Dermis microvascular lymphatic vessel endothelial cell (primary cell): ENCODE data around the gene ELMOD3. TPM values are rescaled to one million over a fixed set of nuclear protein-coding genes. Genes with fewer than 3 reads are reported as not detected.
"Not testable (repeated sequence)": the region's sequence is repeated elsewhere in the genome, so short reads cannot be mapped to it uniquely, and the experiment has no call there.

Source experiments
- DNase-seq, 2 donors: peaks; one replicate each; pipeline versions ENCODE4 v3.0.0 to v3.0.0-alpha.2; 2010; ENCODE audit warnings: low read depth in 2 of 2
- total RNA-seq: library from RNA; depleted of rRNA; stranded (reverse); fragments of >200 nt; gene quantifications from 2 replicates; pipeline ENCODE4 v1.2.1, GENCODE V29; 2014

The ELMOD3 gene
- total RNA-seq, 1 donor from 2014 or later, result 6.9 TPM

DNA sequence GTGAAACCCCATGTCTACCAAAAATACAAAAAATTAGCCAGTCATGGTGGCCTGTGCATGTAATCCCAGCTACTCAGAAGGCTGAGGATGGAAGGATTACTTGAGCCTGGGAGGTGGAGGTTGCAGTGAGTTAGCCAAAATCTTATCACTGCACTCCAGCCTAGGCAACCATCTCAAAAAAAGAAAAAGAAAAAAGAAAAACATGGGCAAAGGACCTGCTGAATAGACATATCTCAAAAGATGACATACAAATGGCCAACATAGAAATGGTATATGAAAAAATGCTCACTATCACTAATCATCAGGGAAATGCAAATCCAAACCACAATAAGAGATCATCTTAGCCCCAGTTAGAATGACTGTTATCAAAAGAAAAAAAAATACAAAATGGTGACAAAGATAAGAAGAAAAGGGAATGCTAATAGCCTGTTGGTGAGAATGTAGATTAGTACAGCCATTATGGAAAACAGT, 25.4 kb upstream of the ELMOD3 start:
- no peak for DNase-seq

DNA sequence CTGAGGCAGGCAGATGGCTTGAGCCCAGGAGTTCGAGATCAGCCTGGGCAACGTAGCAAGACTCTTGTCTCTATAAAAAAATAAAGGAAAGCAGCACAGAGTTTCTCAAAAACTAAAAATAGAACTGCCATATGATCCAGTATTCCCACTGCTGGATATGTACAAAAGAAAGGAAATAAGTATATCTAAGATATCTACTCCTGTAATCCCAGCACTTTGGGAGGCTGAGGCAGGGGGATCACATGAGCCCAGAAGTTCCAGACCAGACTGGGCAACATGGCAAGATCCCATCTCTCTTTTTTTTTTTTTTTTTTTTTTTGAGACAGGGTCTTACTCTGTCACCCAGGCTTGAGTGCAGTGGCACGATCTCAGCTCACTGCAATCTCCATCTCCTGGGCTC, 24.9 kb upstream of the ELMOD3 start:
- not testable (repeated sequence) for DNase-seq

DNA sequence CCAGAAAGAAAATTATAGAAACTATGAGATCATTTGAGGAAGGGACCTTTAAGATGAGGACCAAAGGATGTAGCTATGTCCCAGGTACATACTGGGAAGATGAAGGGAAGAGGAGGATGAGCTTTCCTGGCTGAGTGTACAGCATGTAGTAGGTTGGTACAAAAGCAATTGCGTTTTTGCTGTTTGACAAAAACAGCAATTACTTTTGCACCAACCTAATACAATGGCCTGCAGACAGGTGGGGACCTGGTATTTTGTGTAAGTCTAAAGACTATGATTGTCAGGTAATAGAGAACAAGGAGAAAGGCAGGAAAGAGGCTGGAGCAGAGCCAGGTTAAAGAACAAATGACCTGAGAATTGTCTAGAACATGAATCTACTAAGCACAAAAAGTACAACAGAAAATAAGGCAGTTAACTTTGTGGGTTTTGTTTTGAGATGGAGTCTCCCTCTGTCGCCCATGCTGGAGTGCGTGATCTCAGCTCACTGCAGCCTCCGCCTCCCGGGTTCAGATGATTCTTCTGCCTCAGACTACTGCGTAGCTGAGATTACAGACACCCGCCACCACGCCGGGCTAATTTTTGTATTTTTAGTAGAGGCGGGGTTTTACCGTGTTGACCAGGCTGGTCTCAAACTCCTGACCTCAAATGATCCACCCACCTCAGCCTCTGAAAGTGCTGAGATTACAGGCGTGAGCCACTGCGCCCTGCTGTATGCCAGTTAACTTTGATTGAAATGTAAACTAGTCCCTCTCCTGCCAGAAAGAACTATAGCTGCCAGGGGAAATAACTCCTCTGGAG, 23.5 kb upstream of the ELMOD3 start:
- no peak for DNase-seq

DNA sequence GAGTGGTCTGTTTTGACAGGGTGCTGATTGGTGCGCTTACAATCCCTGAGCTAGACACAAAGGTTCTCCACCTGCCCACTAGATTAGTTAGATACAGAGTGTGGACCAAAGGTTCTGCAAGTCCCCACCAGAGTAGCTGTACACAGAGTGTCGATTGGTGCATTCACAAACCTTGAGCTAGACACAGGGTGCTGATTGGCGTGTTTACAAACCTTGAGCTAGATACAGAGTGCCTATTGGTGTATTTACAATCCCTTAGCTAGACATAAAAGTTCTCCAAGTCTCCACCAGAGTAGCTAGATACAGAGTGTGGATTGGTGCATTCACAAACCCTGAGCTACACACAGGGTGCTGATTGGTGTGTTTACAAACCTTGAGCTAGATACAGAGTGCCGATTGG, 20.7 kb upstream of the ELMOD3 start:
- DNase-seq, result not testable (repeated sequence)

DNA sequence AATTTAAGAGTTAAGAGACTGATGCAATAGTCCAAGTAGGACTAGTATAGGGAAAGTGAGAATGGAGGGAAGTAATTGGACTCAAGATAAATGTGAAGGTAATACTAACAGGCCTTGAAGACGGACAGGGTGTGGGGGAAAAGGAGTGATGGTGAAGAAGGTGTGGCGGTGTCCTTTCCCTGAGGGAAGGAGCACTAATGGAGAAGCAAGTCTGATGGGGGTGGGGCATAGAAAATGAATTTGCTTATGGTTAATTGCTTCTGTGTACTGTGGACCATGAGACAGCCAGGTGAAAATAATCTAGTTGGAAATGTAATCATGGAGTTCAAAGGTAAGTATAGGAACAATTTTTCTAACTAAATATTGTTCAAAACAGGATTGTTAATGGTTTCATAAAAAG, 19.6 kb upstream of the ELMOD3 start:
- DNase-seq, result no peak

DNA sequence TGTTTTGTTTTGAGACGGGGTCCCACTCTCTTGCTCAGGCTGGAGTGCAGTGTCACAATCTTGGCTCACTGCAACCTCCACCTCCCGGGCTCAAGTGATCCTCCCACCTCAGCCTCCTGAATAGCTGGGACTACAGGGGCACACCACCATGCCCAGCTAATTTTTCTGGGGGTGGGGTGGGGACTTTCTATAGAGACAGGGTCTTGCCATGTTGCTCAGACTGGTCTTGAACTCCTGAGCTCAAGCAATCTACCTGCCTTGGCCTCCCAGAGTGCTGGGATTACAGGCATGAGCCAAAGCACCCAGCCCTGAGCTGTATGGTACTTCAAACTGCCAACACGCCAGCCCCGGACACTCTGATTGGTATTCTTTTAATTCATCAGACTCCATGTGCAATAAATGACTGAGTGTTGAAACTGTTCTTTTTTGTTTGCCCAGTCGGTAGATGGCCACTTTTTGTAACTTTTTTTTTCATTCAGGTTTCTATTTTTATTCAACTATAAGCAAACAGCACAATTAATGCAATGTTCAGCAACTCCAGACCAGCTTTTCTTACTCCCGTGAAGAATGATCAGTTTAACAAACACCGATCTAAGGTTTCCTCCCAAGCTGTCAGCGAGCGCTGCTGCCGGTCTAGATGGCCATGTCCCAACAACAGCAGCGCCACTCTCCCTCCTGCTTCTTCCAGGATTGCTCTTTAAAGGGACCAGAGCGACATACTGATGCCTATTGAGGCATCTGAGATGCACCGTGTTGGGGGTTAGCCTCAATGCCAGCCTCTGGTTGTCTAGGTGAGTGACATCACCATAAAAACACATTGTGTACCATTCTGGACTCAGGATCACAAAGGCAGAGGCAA, 14.3 kb upstream of the ELMOD3 start:
- DNase-seq, result no peak

DNA sequence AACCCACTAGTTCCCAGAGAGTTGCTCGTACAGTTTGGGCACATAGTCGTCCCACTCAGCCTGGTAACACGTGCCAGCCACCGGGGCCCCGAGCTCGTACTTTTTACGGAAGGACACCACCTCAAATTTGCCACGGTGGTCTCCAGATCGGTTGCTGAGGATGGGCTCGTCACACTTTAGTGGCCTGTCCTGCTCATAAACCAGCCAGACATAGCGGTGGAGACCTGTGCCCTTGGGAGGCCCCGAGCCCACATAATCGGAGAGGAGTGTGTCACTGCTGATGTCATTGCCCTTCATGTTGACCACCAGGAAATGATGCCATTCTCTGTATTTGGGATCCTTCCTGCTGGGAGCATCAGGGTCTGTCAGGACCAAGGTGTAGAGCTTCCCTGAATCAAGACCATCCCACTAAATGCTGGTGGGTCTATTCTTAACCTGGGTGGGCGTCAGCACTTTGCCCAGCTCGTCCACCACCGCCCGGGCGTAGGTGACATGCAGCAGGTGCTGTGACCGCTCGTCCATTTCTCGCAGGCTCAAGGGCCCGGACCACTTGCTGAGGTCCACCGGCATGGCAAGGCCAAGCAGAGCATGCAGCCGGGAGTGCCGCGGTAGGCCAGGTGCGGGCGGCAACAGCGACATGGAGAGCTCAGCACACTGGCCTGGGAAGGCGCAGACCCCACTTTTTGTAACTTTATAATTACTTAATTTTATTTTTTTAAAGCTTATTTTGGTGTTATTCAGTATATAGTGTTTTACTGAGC, 13.1 kb upstream of the ELMOD3 start:
- DNase-seq, result no peak

DNA sequence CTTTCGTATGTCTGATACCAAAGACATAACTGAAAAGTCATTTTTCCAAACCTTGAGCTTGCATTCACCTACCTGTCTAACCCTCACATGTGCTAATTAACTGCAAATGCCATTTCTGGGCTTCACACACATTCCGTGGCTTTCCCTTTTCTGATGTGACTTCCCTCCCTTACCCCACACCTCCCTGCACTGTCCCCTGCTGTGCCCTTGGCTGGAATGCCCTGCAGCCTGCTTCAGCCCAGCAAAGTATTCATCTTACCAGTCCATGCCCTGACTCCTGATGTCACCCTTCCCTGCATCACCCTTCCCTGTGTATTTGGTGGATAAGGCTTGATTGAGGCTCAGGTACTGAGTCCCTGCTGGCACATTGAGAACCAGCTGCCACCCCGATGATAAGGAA, 12.4 kb upstream of the ELMOD3 start:
- DNase-seq, result no peak

DNA sequence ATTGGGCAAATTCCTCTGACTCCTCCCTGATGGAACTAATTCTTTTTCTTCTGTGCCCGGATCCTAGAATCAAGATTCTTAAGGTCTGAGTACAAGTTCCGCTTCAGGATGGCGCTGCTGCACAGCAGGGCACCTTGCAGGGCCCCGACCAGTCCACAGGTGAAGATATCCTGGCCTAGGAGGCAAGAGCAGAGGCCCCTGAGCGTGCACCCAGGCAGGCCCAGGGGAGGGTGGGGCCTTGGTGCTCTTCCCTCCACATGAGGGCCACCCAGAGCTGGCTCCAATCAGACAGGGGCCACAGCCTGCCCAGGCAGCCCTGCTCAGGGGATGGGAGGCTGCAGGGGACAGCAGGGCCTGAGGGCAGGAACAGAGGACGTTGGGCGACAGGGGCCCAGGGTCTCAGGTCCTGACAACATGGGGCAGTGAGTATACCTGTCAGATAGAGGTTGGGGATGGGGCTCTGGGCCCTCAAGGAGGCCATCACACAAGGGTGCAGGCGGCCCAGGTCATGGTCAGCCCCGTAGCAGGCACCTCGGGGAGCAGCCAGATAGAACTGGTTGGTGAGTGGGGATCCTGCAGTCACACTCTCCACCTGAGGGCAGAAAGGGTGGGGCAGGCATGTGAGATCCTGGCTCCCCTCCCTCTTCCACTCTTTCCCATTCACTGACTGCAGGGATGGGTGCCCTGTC, 11.2 kb upstream of the ELMOD3 start:
- DNase-seq, result not testable (repeated sequence)

DNA sequence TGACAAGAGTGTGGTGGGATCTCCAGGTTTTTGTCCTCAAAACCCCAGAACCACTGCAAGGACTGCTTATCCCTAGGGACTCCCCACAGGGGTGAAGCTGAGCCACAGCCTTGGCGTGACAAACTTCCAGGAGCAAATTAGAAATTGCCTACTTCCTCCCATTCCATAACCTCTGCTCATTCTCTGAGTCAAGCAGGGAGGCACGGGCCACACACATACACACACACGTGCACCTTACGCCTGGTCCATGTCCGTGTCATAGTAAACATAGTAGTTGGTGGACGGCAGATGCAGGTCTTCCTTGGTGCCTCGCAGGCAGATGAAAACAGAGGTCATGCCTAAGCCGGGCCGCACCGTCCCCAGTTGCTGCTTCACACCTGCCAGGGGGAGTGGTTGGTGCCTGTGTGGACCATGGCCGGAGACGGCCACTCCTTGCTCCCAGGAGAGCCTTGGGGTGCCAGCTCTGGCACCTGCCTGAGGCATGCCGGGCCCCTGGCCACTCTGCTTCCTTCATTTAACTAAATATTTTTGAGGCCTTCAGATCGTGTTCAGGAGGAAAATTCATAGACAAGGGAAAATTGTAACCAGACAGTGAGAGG, 10.1 kb upstream of the ELMOD3 start:
- DNase-seq, result no peak

DNA sequence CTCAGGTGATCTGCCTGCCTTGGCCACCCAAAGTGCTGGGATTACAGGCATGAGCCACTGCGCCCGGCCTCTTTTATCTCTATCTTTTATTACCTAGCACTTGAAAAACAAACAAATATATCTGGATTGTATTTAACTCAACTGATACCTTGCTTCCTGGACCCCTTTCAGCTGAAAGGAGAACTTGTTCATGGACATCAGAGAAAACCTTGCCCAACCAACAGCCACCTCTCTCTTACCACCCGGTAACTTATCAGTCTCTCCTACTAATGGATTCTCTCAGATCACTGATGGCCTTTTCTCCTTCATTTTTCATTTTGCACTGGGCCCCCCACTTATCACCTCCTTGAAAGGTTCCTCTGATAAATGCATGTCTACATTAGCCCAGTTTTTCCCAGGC, 7.0 kb upstream of the ELMOD3 start:
- DNase-seq, result no peak

DNA sequence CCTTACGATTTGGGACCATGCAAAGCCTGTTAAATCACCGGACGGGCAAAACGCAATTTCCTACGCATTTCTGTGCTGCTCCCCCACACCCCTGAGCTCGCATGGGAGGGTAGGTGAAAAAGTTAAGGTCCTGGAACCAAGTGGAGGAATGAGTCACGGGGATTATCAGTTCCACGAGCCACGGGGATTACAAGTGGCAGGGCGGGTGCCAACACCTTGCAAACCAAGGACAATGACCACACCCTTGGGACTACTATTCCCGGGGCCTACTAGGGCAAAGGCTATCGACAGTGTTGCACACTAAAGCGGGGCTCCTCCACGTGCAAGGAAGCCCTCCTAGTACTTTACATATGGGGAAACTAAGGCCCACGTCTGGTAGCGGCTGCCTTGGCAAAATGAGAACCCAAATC, 688 bp upstream of the ELMOD3 start:
- DNase-seq, result peak in 1 of 2 donors; percentile 28

DNA sequence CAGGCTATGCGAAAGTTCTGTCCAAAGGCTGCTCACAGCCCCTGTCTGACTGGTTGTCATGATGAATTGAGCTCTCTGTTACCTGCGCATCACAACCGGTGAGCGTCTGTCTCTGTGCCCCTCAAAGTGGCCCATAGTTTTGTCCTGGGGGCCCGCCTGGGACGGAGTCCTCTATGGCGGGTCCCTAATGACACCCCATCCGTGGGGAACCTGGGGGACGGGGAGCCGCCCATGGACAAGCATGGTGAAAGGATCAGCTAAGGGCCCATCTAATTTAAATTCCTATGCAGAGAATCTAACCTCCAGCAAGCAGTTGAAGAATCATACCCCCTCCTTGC, 473 bp downstream of the ELMOD3 start:
- DNase-seq, result no peak

DNA sequence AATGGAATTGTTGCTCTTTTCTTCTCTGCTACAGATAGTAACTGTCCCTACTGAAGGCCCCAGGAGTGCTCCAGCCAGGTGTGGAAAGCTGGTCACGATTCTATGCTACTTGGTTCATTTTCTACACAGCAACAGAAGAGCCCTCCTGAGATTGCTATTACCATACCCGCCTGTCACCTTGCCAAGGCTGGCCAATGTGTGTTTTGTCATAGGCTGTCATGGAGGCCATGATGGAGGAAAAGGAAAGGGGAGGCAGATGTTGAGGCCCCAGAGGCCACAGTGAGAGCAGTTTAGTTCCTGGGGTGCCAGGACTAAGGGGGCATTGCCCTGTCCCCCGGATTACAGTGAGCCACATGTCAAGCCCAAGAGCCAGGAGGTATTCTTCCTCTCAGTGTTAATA, 952 bp downstream of the ELMOD3 start:
- DNase-seq, result no peak

DNA sequence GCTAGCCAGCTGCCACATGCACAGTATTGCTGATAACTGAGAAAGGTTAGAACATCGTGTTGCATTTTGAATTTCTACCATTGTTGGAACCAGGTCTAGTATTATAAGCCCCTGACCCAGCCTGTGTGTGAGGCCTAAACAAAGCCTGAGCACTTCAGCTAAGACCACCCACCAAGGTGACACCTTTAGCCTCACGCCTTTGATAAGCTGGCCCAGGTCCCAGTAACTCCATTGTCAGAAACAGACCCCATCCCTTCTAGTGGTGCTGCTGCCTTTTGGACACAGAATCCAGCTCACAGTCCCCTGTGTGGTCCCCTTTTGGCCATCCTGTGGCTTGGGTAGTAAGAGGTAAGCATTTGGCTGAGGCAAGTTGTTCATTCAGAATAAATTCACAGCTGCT, 1.6 kb downstream of the ELMOD3 start:
- no peak for DNase-seq

DNA sequence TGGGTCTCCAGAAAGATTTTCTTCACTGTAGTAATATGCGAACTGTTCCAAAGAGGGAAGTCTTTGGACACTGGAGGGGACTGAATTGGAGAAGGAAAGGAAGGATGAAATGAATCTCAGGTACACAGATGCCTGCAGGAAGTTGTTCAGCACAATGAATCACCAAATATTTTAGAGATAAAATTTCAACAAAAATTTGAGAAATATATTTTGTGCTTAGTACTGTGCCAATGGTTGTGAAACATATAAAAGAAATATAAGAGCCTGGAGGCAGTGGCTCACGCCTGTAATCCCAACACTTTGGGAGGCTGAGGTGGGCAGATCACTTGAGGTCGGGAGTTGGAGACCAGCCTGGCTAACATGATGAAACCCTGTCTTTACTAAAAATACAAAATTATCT, 3.2 kb downstream of the ELMOD3 start:
- no peak for DNase-seq

DNA sequence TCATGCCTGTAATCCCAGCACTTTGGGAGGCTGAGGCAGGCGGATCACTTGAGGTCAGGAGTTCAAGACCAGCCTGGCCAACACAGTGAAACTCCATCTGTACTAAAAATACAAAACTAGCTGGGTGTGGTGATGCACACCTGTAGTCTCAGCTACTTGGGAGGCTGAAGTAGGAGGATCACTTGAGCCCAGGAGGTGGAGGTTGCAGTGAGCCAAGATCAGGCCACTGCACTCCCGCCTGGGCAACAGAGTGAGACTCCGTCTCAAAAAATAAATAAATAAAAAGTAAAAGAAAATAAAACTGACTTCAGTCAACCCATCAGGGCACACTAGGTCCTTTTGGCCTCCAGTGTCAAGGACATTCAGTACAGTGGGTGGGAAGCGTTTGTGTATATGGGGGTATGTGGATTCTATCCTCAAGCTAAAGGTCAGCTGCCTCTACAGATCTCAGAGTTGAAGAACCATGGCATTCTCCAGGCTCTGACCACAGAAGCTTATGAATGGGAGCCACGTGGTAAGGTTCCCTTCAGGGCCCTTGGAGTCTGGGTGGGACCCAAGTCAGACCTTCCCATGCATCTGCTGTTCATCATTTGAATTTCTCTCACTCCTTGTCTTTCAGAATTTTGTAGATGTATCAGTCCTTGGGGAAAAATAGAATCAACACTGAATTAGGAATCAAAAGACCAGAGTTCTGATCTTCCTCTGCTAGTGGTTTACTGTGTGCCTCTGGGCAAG, 8.3 kb downstream of the ELMOD3 start:
- not testable (repeated sequence) for DNase-seq

DNA sequence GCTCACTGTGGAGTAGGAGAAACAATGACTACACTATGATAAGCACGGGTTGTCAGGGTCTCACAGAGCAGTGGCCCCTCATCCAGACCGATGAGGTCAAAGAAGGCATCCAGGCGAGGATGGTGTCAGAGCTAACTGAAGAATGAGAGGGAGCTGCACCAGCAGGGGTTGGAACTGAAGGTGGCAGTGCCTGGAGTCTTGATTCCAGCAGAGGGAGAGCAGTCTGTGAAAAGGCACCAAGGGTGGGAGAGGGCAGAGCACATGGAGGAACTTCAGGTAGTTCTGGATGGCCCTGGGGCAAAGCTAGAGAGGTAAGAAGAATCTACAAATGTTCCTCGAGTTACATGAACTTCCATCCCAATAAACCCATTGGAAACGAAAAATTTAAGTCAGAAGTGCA, 12.6 kb downstream of the ELMOD3 start:
- DNase-seq, result no peak

DNA sequence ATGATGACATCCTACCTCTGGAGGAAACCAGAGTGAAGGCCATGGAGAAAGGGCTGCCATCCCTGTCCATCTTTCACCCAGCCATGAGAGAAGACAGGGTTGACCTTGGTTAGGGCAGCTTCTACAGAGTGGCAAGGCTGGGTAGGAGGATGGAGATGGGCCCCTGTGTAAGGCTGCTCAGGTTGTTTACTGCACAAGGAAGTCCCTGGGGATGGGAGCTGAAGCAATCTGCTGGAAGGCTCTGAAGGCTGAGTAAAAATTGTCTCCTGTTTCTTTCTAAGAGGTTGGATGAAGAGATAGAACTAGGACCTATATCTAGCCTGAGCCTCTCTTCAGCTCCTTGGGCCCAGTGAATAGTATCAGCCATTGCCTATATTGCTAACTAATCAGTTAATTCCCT, 14.4 kb downstream of the ELMOD3 start:
- no peak for DNase-seq

DNA sequence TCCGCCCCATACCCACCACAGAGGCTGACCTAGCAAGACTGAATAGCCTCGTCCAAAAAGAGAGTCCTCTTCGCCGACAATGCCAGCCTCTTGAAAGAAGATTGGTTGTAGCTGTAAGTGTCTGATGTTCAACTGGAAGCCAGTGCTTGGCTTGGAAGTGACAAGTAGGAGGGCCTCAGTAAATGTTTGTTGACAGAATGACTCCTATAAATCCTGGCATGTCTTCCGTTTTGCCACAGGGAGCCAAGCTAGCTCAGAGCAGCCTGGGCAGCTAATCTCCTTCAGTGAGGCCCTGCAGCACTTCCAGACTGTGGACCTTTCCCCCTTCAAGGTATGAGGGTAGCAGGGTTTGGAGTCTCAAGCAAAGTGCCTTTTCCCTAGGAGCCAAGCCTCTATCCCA, 14.9 kb downstream of the ELMOD3 start:
- no peak for DNase-seq
